A549 (cell line): ENCODE results near the gene GTPBP6. TPM values are rescaled to one million over a fixed set of nuclear protein-coding genes. Genes with fewer than 3 reads are reported as not detected.

Experiments used
- ATAC-seq, 2 experiments: fragments of 200-7000 bp in 1 of 2; fragments of >200 bp in 1 of 2; cut with Nextera tagmentation in 1 of 2; cut with Tn5 transposase in 1 of 2; 3 replicates each; pipeline versions ENCODE4 v1.8.0 to v1.9.1; 2018 to 2020; ENCODE audit warnings: mild to moderate bottlenecking in 1 of 2, moderate library complexity in 1 of 2
- CTCF ChIA-PET: fragments of 300-600 bp; sonication (Branson Sonifier 250); formaldehyde crosslinking; extraction: SDS; loops from one replicate; lab custom pipeline; 2021; ENCODE audit warnings: antibody characterized with exemption, inconsistent platforms; lab: Yijun Ruan, JAX
- POLR2A ChIA-PET: fragments of 350-600 bp; formaldehyde crosslinking; extraction: SDS; loops from one replicate; lab custom pipeline; 2021; ENCODE audit warnings: antibody characterized with exemption, inconsistent platforms; lab: Yijun Ruan, JAX
- DNase-seq, 2 experiments: peaks; one replicate each; pipeline versions ENCODE4 v3.0.0 to v3.0.0-alpha.2; 2011 to 2016; ENCODE audit warnings: low read depth in 1 of 2, low spot score in 1 of 2
- FAIRE-seq: peaks from 2 replicates; lab custom pipeline; 2011; peaks lifted over from hg19 to GRCh38; lab: Jason Lieb, UNC
- H3K27ac ChIP-seq, 2 experiments: fragments of >200 bp; sonication (Bioruptor Twin); formaldehyde crosslinking; 3 replicates each; pipeline ENCODE4 v1.5.1; 2016 to 2017
- H3K4me1 ChIP-seq: fragments of >200 bp; sonication (Bioruptor Twin); formaldehyde crosslinking; 3 replicates; pipeline ENCODE4 v1.6.1; 2016
- H3K4me2 ChIP-seq: fragments of >200 bp; sonication (Bioruptor Twin); formaldehyde crosslinking; 3 replicates; pipeline ENCODE4 v1.6.1; 2016
- H3K4me3 ChIP-seq: fragments of >200 bp; sonication (Bioruptor Twin); formaldehyde crosslinking; 3 replicates; pipeline ENCODE4 v1.5.1; 2016
- H3K9me3 ChIP-seq: fragments of >200 bp; sonication (Bioruptor Twin); formaldehyde crosslinking; 3 replicates; pipeline ENCODE4 v1.6.1; 2016
- BHLHE40 ChIP-seq: IDR thresholded peaks from 2 replicates; pipeline ENCODE4 v1.6.1; 2012; ENCODE audit warnings: low read depth, low read length, inconsistent platforms
- CEBPB ChIP-seq, 2 experiments: fragments of >200 bp in 1 of 2; sonication (Bioruptor Twin) in 1 of 2; formaldehyde crosslinking in 1 of 2; IDR thresholded peaks; 2 replicates each; pipeline ENCODE4 v1.6.1; 2012 to 2016
- CHD2 ChIP-seq: fragments of 150-350 bp; IDR thresholded peaks from 2 replicates; pipeline ENCODE4 v1.6.1; 2014; ENCODE audit warnings: low read length; ENCODE audit not compliant: partially characterized antibody
- EHF ChIP-seq: fragments of 250-450 bp; sonication (Bioruptor Pico); IDR thresholded peaks from 2 replicates; pipeline ENCODE4 v1.5.0; 2020; ENCODE audit warnings: mild to moderate bottlenecking
- FOSB ChIP-seq: fragments of 250-450 bp; sonication (Bioruptor Pico); IDR thresholded peaks from 2 replicates; pipeline ENCODE4 v1.5.0; 2020; ENCODE audit warnings: mild to moderate bottlenecking, moderate library complexity
- FOSL2 ChIP-seq, 2 experiments: fragments of 450-650 bp in 1 of 2; fragments of >200 bp in 1 of 2; sonication (Bioruptor Twin) in 1 of 2; formaldehyde crosslinking; IDR thresholded peaks; 2 replicates each; pipeline versions ENCODE4 v1.5.0 to v1.6.1; 2016 to 2020; ENCODE audit warnings: mild to moderate bottlenecking in 1 of 2, moderate library complexity in 1 of 2
- GATA3 ChIP-seq: IDR thresholded peaks from 2 replicates; pipeline ENCODE4 v1.6.1; 2012; ENCODE audit warnings: borderline replicate concordance
- HEYL ChIP-seq: fragments of 250-450 bp; sonication (Bioruptor Pico); IDR thresholded peaks from 2 replicates; pipeline ENCODE4 v1.8.0; 2021; ENCODE audit warnings: mild to moderate bottlenecking, moderate library complexity
- HOXB13 ChIP-seq: fragments of 250-450 bp; sonication (Bioruptor Pico); IDR thresholded peaks from 2 replicates; pipeline ENCODE4 v1.5.0; 2020; ENCODE audit warnings: low read depth, mild to moderate bottlenecking, moderate library complexity
- HOXB5 ChIP-seq: fragments of 250-450 bp; sonication (Bioruptor Pico); IDR thresholded peaks from 2 replicates; pipeline ENCODE4 v1.5.0; 2020; ENCODE audit warnings: mild to moderate bottlenecking, moderate library complexity
- KDM5A ChIP-seq: fragments of 200-600 bp; sonication (generic); IDR thresholded peaks from 2 replicates; pipeline ENCODE4 v1.6.1; 2016; ENCODE audit warnings: antibody characterized with exemption, mild to moderate bottlenecking
- NPAS2 ChIP-seq: fragments of 250-450 bp; sonication (Bioruptor Pico); IDR thresholded peaks from 2 replicates; pipeline ENCODE4 v1.8.0; 2022; ENCODE audit warnings: mild to moderate bottlenecking, moderate library complexity, borderline replicate concordance
- NR3C1 ChIP-seq: fragments of >200 bp; sonication (Bioruptor Twin); formaldehyde crosslinking; IDR thresholded peaks from 3 replicates; pipeline ENCODE4 v1.6.1; 2017
- SREBF2 ChIP-seq: fragments of 450-650 bp; IDR thresholded peaks from 2 replicates; pipeline ENCODE4 v1.6.1; 2014; ENCODE audit warnings: mild to moderate bottlenecking, moderate library complexity
- TFCP2L1 ChIP-seq: fragments of 250-450 bp; sonication (Bioruptor Pico); IDR thresholded peaks from 2 replicates; pipeline ENCODE4 v1.5.0; 2021; ENCODE audit warnings: mild to moderate bottlenecking
- WGBS: methylation state at CpG from one replicate; pipeline ENCODE4 v1.1.6; 2017; ENCODE audit errors: missing lambda C conversion rate; 5-methylcytosine and 5-hydroxymethylcytosine counted together
- polyA plus RNA-seq, 4 experiments: library from polyadenylated mRNA; depleted of rRNA in 3 of 4; stranded (reverse); fragments of >200 nt; fragmentation: RNase III in 1 of 4; extraction: RNeasy Plus Mini Kit Qiagen cat#74134 plus additional on column Dnase treatment in 1 of 4; gene quantifications; 2 replicates in 3 of 4; 3 replicates in 1 of 4; pipeline ENCODE4 v1.2.3, GENCODE V29; 2011 to 2017
- TF ChIP-seq, protein P1 (sequence below): IDR thresholded peaks from 2 replicates; pipeline ENCODE4 v1.6.1; 2012

Gene GTPBP6
- polyA plus RNA-seq, 2 of the 4 experiments (the other 2 are of a cell fraction): 26.0 to 41.2 TPM

DNA sequence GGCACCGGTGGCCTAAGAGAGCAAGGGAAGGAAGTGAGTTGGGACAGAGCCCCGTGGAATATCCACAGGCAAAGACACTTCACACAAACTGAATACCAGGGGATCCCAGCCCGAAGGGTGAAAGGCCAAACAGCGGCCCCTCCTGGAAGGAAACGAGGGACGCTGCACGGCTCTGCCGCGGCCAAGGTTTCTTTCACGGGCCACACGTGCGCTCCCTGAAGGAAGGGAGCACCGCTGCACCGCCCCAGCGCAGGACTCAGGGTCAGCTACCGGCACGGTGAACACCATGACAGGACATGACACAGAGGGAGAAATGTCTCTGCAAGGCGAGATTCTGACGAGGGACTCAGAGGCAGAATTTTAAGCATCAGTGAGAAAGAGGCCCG lies 31.5 kb upstream of the GTPBP6 start:
- Histone ChIP-seq H3K9me3 (no peaks in the 10 kb centered on the region), H3K4me3 (no peak overlapping the region), H3K4me2 (no peak overlapping the region), H3K4me1 (no peaks in the 10 kb centered on the region), H3K27ac (no peak overlapping the region)
- CTCF ChIA-PET: no interaction called here
- POLR2A ChIA-PET: no interaction called here
- TF ChIP-seq FOSL2 (IDR thresholded peaks at IDR 0.05): no peak
- TF ChIP-seq FOSL2 (CRISPR knock-in tag; IDR thresholded peaks at IDR 0.05): no peak
- TF ChIP-seq TFCP2L1 (CRISPR knock-in tag): no peak
- no peak for TF ChIP-seq NPAS2 (CRISPR knock-in tag)
- TF ChIP-seq BHLHE40: no peak
- 92% methylated on average over 20 of the region's 20 CpGs for WGBS
- ATAC-seq: no peak
- no peak for DNase-seq
- FAIRE-seq: no peak

- CTCF ChIA-PET: no interaction called here
- H3K4me2 ChIP-seq: no peak overlapping the region
- H3K4me3 ChIP-seq: no peak overlapping the region
- ATAC-seq (no peak), FAIRE-seq (no peak)
- 78% methylated on average over 10 of the region's 10 CpGs for WGBS
- no peak for TF ChIP-seq FOSB (CRISPR knock-in tag)
- TF ChIP-seq NR3C1: no peak
- TF ChIP-seq, all 56 proteins: peak for 0
- Histone ChIP-seq H3K9me3 (no peaks in the 10 kb centered on the region), H3K27ac (no peak overlapping the region), H3K4me1 (no peaks in the 10 kb centered on the region)
- no peak for DNase-seq
- POLR2A ChIA-PET: no interaction called here
Observed at GRCh38 chrX:349702-350101, 31.1 kb upstream of the GTPBP6 start.

- H3K27ac ChIP-seq: no peak overlapping the region
- 90% methylated on average over 18 of the region's 18 CpGs for WGBS
- TF ChIP-seq CHD2: no peak
- TF ChIP-seq HOXB5 (CRISPR knock-in tag): no peak
- no peak for TF ChIP-seq HEYL (CRISPR knock-in tag)
- TF ChIP-seq HOXB13 (CRISPR knock-in tag): no peak
- TF ChIP-seq, protein P1, sequence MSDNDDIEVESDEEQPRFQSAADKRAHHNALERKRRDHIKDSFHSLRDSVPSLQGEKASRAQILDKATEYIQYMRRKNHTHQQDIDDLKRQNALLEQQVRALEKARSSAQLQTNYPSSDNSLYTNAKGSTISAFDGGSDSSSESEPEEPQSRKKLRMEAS: no peak
- TF ChIP-seq, all 56 proteins: peak for 0
- H3K4me1 ChIP-seq: no peaks in the 10 kb centered on the region
- DNase-seq (no peak), FAIRE-seq (no peak), ATAC-seq (no peak)
- H3K4me3 ChIP-seq: no peak overlapping the region
- no peak overlapping the region for H3K4me2 ChIP-seq
- POLR2A ChIA-PET: no interaction called here
- CTCF ChIA-PET: no interaction called here
- H3K9me3 ChIP-seq: no peaks in the 10 kb centered on the region
Observed at GRCh38 chrX:349196-349595, 30.6 kb upstream of the GTPBP6 start.

- POLR2A ChIA-PET: no interaction called here
- H3K27ac ChIP-seq: no peak overlapping the region
- ATAC-seq: no peak
- H3K4me2 ChIP-seq: no peak overlapping the region
- DNase-seq: no peak
- CTCF ChIA-PET: no interaction called here
- H3K9me3 ChIP-seq: no peaks in the 10 kb centered on the region
- H3K4me1 ChIP-seq: no peaks in the 10 kb centered on the region
- 74% methylated on average over 11 of the region's 11 CpGs for WGBS
- TF ChIP-seq EHF (no peak), KDM5A (no peak), GATA3 (no peak), HOXB5 (CRISPR knock-in tag) (no peak), CEBPB (IDR thresholded peaks at IDR 0.05) (no peak), SREBF2 (no peak)
- TF ChIP-seq, protein P1: no peak
- no peak for FAIRE-seq
- no peak overlapping the region for H3K4me3 ChIP-seq
Observed at GRCh38 chrX:348461-349117, 30.0 kb upstream of the GTPBP6 start.
